Gastrocnemius medialis (tissue), 4 donors: Measurements from ENCODE around the gene DUS1L.

Source experiments
- CTCF ChIP-seq, 5 experiments: fragments of 450-650 bp in 3 of 5; fragments of 200-600 bp in 2 of 5; sonication (generic) in 2 of 5; IDR thresholded peaks in 4 of 5; conservative IDR thresholded peaks in 1 of 5; 1 replicate in 4 of 5; 2 replicates in 1 of 5; pipeline ENCODE4 v1.5.1; 2016 to 2019; ENCODE audit warnings: antibody characterized with exemption in 5 of 5, mild to moderate bottlenecking in 3 of 5, moderate library complexity in 3 of 5
- POLR2A ChIP-seq, 2 donors: fragments of 450-650 bp; IDR thresholded peaks; one replicate each; pipeline ENCODE4 v1.6.1; 2017; ENCODE audit warnings: antibody characterized with exemption in 2 of 2, mild to moderate bottlenecking in 2 of 2, moderate library complexity in 2 of 2

GRCh38 chr17:82092995-82093751 is 27.6 kb upstream of the DUS1L start:
- TF ChIP-seq POLR2A (IDR thresholded peaks at IDR 0.05) (no peak), CTCF (IDR thresholded peaks at IDR 0.05 in 4 of 5, conservative IDR thresholded peaks at IDR 0.05 in 1 of 5) (no peak)
